Activated CD8-positive, alpha-beta T cell treated with anti-CD3 and anti-CD28 coated beads for 36 hours (primary cell): ENCODE measurements around the gene NEURL2. TPM values are rescaled to one million over a fixed set of nuclear protein-coding genes. Genes with fewer than 3 reads are reported as not detected.
"Not testable (repeated sequence)": the region's sequence is repeated elsewhere in the genome, so short reads cannot be mapped to it uniquely, and the experiment has no call there.

Source experiments
- ATAC-seq: fragments of 200-7000 bp; cut with Tn5 transposase; one replicate; pipeline ENCODE4 v1.10.0; 2021; ENCODE audit warnings: mild to moderate bottlenecking, moderate library complexity
- CTCF ChIA-PET: fragments of 350-600 bp; sonication (Branson Sonifier 250); formaldehyde crosslinking; loops from one replicate; lab custom pipeline; 2021; ENCODE audit warnings: antibody characterized with exemption; lab: Charles Lee
- POLR2A ChIA-PET: fragments of 350-600 bp; sonication (Branson Sonifier 250); formaldehyde crosslinking; loops from one replicate; lab custom pipeline; 2021; ENCODE audit warnings: antibody characterized with exemption; lab: Charles Lee
- DNase-seq: peaks from one replicate; pipeline ENCODE4 v3.0.0-alpha.2; 2020
- H3K27ac Mint-ChIP-seq: one replicate; pipeline ENCODE4 v1.8.0; 2021; ENCODE audit warnings: mild to moderate bottlenecking, mixed read lengths
- H3K27me3 Mint-ChIP-seq: one replicate; pipeline ENCODE4 v1.8.0; 2021; ENCODE audit warnings: mixed read lengths
- H3K36me3 Mint-ChIP-seq: one replicate; pipeline ENCODE4 v1.8.0; 2021; ENCODE audit warnings: low read depth, mixed read lengths
- H3K4me1 Mint-ChIP-seq: one replicate; pipeline ENCODE4 v1.8.0; 2021; ENCODE audit warnings: low read depth, mixed read lengths
- H3K4me3 Mint-ChIP-seq: one replicate; pipeline ENCODE4 v1.8.0; 2021; ENCODE audit warnings: mild to moderate bottlenecking, moderate library complexity, mixed read lengths
- H3K9me3 Mint-ChIP-seq: one replicate; pipeline ENCODE4 v1.8.0; 2021; ENCODE audit warnings: mixed read lengths
- intact Hi-C: fragments of 100-400 bp; cut with micrococcal nuclease; formaldehyde crosslinking; loops from one replicate; pipeline ENCODE4 v1.10.0; 2022
- total RNA-seq, 2 experiments: library from RNA; stranded (reverse); gene quantifications; one replicate each; pipeline ENCODE4 v1.2.3, GENCODE V29; 2021
- TF ChIP-seq, protein P1 (sequence below): fragments of 200-600 bp; IDR thresholded peaks from one replicate; pipeline ENCODE4 v1.8.0; 2022; ENCODE audit warnings: antibody characterized with exemption, mild to moderate bottlenecking

NEURL2 gene
- total RNA-seq, 2 experiments from 2014 or later = 2.4 to 2.9 TPM

GRCh38 chr20:45905505-45906079 lies 14.6 kb upstream of the NEURL2 start:
- ATAC-seq (no peak), DNase-seq (no peak)
- Mint-ChIP-seq H3K9me3 (no peaks in the 10 kb centered on the region), H3K4me3 (no peak overlapping the region), H3K27ac (no peak overlapping the region), H3K27me3 (no peaks in the 10 kb centered on the region), H3K36me3 (no peaks in the 10 kb centered on the region), H3K4me1 (peaks cover 2% of the 10 kb centered on the region)
- CTCF ChIA-PET = interaction anchor here (0.6 to 1.6 kb wide), 5 partner anchors 20 to 106 kb away, joined by 3 to 11 read pairs (median 3); partner anchors contain the start of gene PCIF1
- intact Hi-C loops = no loop called here
- POLR2A ChIA-PET = interaction anchor here (0.8 to 2.6 kb wide), 6 partner anchors 9 to 46 kb away, joined by 3 to 11 read pairs (median 4); partner anchors contain the start of genes CTSA, NEURL2 and ZSWIM1
- TF ChIP-seq, protein P1, sequence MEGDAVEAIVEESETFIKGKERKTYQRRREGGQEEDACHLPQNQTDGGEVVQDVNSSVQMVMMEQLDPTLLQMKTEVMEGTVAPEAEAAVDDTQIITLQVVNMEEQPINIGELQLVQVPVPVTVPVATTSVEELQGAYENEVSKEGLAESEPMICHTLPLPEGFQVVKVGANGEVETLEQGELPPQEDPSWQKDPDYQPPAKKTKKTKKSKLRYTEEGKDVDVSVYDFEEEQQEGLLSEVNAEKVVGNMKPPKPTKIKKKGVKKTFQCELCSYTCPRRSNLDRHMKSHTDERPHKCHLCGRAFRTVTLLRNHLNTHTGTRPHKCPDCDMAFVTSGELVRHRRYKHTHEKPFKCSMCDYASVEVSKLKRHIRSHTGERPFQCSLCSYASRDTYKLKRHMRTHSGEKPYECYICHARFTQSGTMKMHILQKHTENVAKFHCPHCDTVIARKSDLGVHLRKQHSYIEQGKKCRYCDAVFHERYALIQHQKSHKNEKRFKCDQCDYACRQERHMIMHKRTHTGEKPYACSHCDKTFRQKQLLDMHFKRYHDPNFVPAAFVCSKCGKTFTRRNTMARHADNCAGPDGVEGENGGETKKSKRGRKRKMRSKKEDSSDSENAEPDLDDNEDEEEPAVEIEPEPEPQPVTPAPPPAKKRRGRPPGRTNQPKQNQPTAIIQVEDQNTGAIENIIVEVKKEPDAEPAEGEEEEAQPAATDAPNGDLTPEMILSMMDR = no peak

- H3K9me3 Mint-ChIP-seq = no peaks in the 10 kb centered on the region
- DNase-seq = no peak
- CTCF ChIA-PET = interaction anchor here (0.8 to 1.6 kb wide), 5 partner anchors 12 to 105 kb away, joined by 3 to 11 read pairs (median 3); no protein-coding TSS in a partner anchor
- TF ChIP-seq, protein P1 = no peak
- no peaks in the 10 kb centered on the region for H3K27me3 Mint-ChIP-seq
- H3K4me1 Mint-ChIP-seq = no peaks in the 10 kb centered on the region
- no peaks in the 10 kb centered on the region for H3K36me3 Mint-ChIP-seq
- ATAC-seq = no peak
- intact Hi-C loops = no loop called here
- H3K4me3 Mint-ChIP-seq = no peak overlapping the region
- POLR2A ChIA-PET = interaction anchor here (0.8 to 2.6 kb wide), 6 partner anchors 8 to 47 kb away, joined by 3 to 11 read pairs (median 4); partner anchors contain the start of genes CTSA, NEURL2 and ZSWIM1
- H3K27ac Mint-ChIP-seq = no peak overlapping the region
Observed at GRCh38 chr20:45904583-45905504, 13.8 kb upstream of the NEURL2 start.

DNA sequence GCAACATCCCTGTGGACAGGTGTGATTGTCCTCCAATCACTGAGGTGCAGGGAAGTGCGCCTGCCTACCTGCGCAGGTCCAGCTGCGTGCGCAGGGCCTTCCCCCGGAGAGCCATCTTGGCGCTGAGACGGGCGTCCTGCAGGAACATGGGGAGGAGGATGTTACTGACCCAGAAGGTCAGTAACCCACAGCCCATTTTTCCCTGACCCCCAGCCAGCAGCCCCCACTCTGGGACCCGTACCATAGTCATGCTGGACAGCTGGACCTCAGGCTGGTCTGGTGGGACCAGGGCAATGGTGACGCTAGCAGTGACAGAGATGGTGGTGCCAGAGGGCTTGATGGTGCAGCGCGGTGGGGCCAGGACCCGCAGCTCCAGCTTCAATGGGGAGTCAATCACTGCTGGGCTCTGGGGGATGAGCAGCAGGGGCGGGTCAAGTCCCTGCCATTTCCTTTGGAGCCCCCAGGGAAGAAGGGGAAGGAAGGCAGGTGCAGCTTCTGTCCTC lies 11.2 kb upstream of the NEURL2 start:
- no peak for ATAC-seq
- Mint-ChIP-seq H3K27me3 (no peaks in the 10 kb centered on the region), H3K9me3 (no peaks in the 10 kb centered on the region), H3K27ac (no peak overlapping the region), H3K4me1 (no peaks in the 10 kb centered on the region), H3K36me3 (no peaks in the 10 kb centered on the region), H3K4me3 (no peak overlapping the region)
- intact Hi-C loops = no loop called here
- TF ChIP-seq, protein P1 = no peak
- CTCF ChIA-PET = interaction anchor here (1.0 to 1.4 kb wide), 2 partner anchors 68 to 103 kb away, joined by 3 to 4 read pairs; no protein-coding TSS in a partner anchor
- POLR2A ChIA-PET = interaction anchor here (1.1 kb wide), 1 partner anchor 9 kb away, joined by 3 read pairs; no protein-coding TSS in a partner anchor
- no peak for DNase-seq

DNA sequence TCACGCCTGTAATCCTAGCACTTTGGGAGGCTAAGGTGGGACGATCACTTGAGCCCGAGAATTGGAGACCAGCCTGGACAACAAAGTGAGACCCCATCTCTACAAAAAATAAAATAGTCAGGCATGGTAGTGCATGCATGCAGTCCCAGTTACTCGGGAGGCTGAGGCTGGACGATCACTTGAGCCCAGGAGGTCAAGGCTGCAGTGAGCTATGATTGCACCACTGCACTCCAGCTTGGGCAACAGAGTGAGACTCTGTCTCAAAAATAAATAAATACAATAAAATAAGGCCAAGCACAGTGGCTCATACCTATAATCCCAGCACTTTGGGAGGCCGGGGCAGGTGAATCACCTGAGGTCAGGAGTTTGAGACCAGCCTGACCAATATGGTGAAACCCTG lies 10.3 kb upstream of the NEURL2 start:
- H3K27ac Mint-ChIP-seq, H3K4me3 Mint-ChIP-seq, ATAC-seq, H3K27me3 Mint-ChIP-seq, H3K4me1 Mint-ChIP-seq, H3K36me3 Mint-ChIP-seq, H3K9me3 Mint-ChIP-seq, intact Hi-C loops, DNase-seq: not testable (repeated sequence)
- ChIA-PET CTCF (interaction anchor here (1.4 kb wide), 1 partner anchor 69 kb away, joined by 4 read pairs; no protein-coding TSS in a partner anchor), POLR2A (interaction anchor here (1.1 kb wide), 1 partner anchor 10 kb away, joined by 3 read pairs; no protein-coding TSS in a partner anchor)
